BJ (cell line): ENCODE results near the gene TELO2. TPM values are rescaled to one million over a fixed set of nuclear protein-coding genes. Genes with fewer than 3 reads are reported as not detected.

Experiments used
- CTCF ChIA-PET: fragments of 350-600 bp; formaldehyde crosslinking; extraction: SDS; loops from one replicate; lab custom pipeline; 2021; ENCODE audit warnings: antibody characterized with exemption, inconsistent platforms; lab: Yijun Ruan, JAX
- POLR2A ChIA-PET: fragments of 300-600 bp; sonication (Branson Sonifier 250); formaldehyde crosslinking; extraction: SDS; loops from one replicate; lab custom pipeline; 2021; ENCODE audit warnings: antibody characterized with exemption; lab: Charles Lee
- DNase-seq: peaks from one replicate; pipeline ENCODE4 v3.0.0-alpha.2; 2011; ENCODE audit warnings: low read depth
- H3K27me3 ChIP-seq: 2 replicates; pipeline ENCODE4 v1.6.0; 2011; ENCODE audit warnings: low read length; ENCODE audit not compliant: control insufficient read depth, insufficient read depth
- H3K36me3 ChIP-seq: 2 replicates; pipeline ENCODE4 v1.5.1; 2011; ENCODE audit warnings: low read length; ENCODE audit not compliant: control insufficient read depth, insufficient read depth
- H3K4me3 ChIP-seq: 2 replicates; pipeline ENCODE4 v1.5.1; 2011; ENCODE audit warnings: low read depth, mild to moderate bottlenecking, control low read depth, low read length
- CTCF ChIP-seq: IDR thresholded peaks from 2 replicates; pipeline ENCODE4 v1.5.1; 2011; ENCODE audit warnings: low read depth, mild to moderate bottlenecking, control low read depth, inconsistent platforms, low read length, moderate library complexity; ENCODE audit not compliant: insufficient read depth
- polyA plus RNA-seq: library from polyadenylated mRNA; depleted of rRNA; stranded (reverse); fragments of >200 nt; gene quantifications from 2 replicates; pipeline ENCODE4 v1.2.3, GENCODE V29; 2011; rRNA removed

TELO2 gene
- polyA plus RNA-seq, 1 experiment = 15.9 TPM

- POLR2A ChIA-PET = no interaction called here
- Histone ChIP-seq H3K27me3 (no peaks in the 10 kb centered on the region), H3K36me3 (peaks cover 30% of the 10 kb centered on the region), H3K4me3 (no peak overlapping the region)
- no peak for DNase-seq
- no peak for TF ChIP-seq CTCF
- CTCF ChIA-PET = no interaction called here
These were observed 63.1 kb downstream of the TELO2 start for GRCh38 chr16:1556254-1556653.

GRCh38 chr16:1557074-1557473 is 63.9 kb downstream of the TELO2 start:
- peaks cover 24% of the 10 kb centered on the region for H3K36me3 ChIP-seq

GRCh38 chr16:1557576-1557975 is 64.4 kb downstream of the TELO2 start:
- no peak for TF ChIP-seq CTCF
- DNase-seq = no peak
- no peaks in the 10 kb centered on the region for H3K27me3 ChIP-seq
- ChIA-PET CTCF (interaction anchor here (0.7 to 1.9 kb wide), 2 partner anchors 34 to 63 kb away, joined by 3 to 5 read pairs; no protein-coding TSS in a partner anchor), POLR2A (no interaction called here)
- H3K4me3 ChIP-seq = no peak overlapping the region
- H3K36me3 ChIP-seq = peaks cover 23% of the 10 kb centered on the region

More at GRCh38 chr16:1557074-1557473, 63.9 kb downstream of the TELO2 start:
- CTCF ChIA-PET = no interaction called here
- POLR2A ChIA-PET = no interaction called here
- DNase-seq = no peak
- no peak for TF ChIP-seq CTCF
- Histone ChIP-seq H3K27me3 (no peaks in the 10 kb centered on the region), H3K4me3 (no peak overlapping the region)

- ChIA-PET CTCF (interaction anchor here (0.5 to 1.9 kb wide), 2 partner anchors 65 to 89 kb away, joined by 4 to 5 read pairs; no protein-coding TSS in a partner anchor), POLR2A (no interaction called here)
- no peak for TF ChIP-seq CTCF
- DNase-seq = no peak
- Histone ChIP-seq H3K4me3 (no peak overlapping the region), H3K27me3 (no peaks in the 10 kb centered on the region), H3K36me3 (peaks cover 26% of the 10 kb centered on the region)
These were observed 66.4 kb downstream of the TELO2 start for GRCh38 chr16:1559446-1559975.

Other genes starting within 250 kb of the TELO2 start
- gene TPSD1, start 237.3 kb upstream of the TELO2 start, polyA plus RNA-seq = not detected in 2 replicates
- 81.2 and 138 TPM in 2 replicates for gene UBE2I, start 183.7 kb upstream of the TELO2 start, polyA plus RNA-seq
- gene BAIAP3, start 159.7 kb upstream of the TELO2 start, polyA plus RNA-seq = 0.29 and 0.33 TPM in 2 replicates
- 43.1 and 52.3 TPM in 2 replicates for gene TSR3, start 141.5 kb upstream of the TELO2 start, polyA plus RNA-seq
- gene GNPTG, start 141.4 kb upstream of the TELO2 start, polyA plus RNA-seq = 74.1 and 113 TPM in 2 replicates
- 7.9 and 15.4 TPM in 2 replicates for gene UNKL, start 78.7 kb upstream of the TELO2 start, polyA plus RNA-seq
- gene UQCC4, start 72.6 kb upstream of the TELO2 start, polyA plus RNA-seq = 13.3 and 19.3 TPM in 2 replicates
- not detected in 2 replicates for gene PERCC1, start 62.3 kb upstream of the TELO2 start, polyA plus RNA-seq
- gene CCDC154, start 48.8 kb upstream of the TELO2 start, polyA plus RNA-seq = 0.04 and 0.23 TPM in 2 replicates
- gene CLCN7, start 18.3 kb upstream of the TELO2 start, polyA plus RNA-seq = 19.6 and 36.4 TPM in 2 replicates
- gene PTX4, start 4.4 kb upstream of the TELO2 start, polyA plus RNA-seq = not detected in 2 replicates
- gene TMEM204, start 40.3 kb downstream of the TELO2 start, polyA plus RNA-seq = 42.4 and 81.9 TPM in 2 replicates
- gene IFT140, start 118.7 kb downstream of the TELO2 start, polyA plus RNA-seq = 5.3 and 10.4 TPM in 2 replicates
- gene CRAMP1, start 119.0 kb downstream of the TELO2 start, polyA plus RNA-seq = 5.2 and 8.0 TPM in 2 replicates
- gene JPT2, start 184.9 kb downstream of the TELO2 start, polyA plus RNA-seq = 46.2 and 47.6 TPM in 2 replicates
- 12.3 and 22.5 TPM in 2 replicates for gene MAPK8IP3, start 212.8 kb downstream of the TELO2 start, polyA plus RNA-seq